Heart right ventricle (tissue), 16 donors: ENCODE measurements around the gene DCN. TPM values are rescaled to one million over a fixed set of nuclear protein-coding genes. Genes with fewer than 3 reads are reported as not detected.

Experiments
- ATAC-seq, 8 donors: fragments of 200-7000 bp; cut with Tn5 transposase; one replicate each; pipeline ENCODE4 v1.9.1; 2020; ENCODE audit warnings: mild to moderate bottlenecking in 8 of 8, moderate library complexity in 8 of 8, moderate number of reproducible peaks in 1 of 8
- DNase-seq, 2 donors: peaks; one replicate each; pipeline ENCODE4 v3.0.0-alpha.2; 2020
- H3K27ac ChIP-seq, 10 donors: fragments of 200-600 bp; sonication (generic) in 2 of 10; one replicate each; pipeline versions ENCODE4 v1.5.0 to v1.8.0; 2020 to 2022; ENCODE audit warnings: mild to moderate bottlenecking in 3 of 10
- H3K27me3 ChIP-seq, 7 donors: fragments of 200-600 bp; one replicate each; pipeline ENCODE4 v1.8.0; 2021 to 2022; ENCODE audit warnings: mild to moderate bottlenecking in 2 of 7
- H3K36me3 ChIP-seq, 9 donors: fragments of 200-600 bp; sonication (generic) in 1 of 9; one replicate each; pipeline versions ENCODE4 v1.5.0 to v1.8.0; 2020 to 2022; ENCODE audit warnings: mild to moderate bottlenecking in 2 of 9
- H3K4me1 ChIP-seq, 9 donors: fragments of 200-600 bp; sonication (generic) in 1 of 9; one replicate each; pipeline versions ENCODE4 v1.5.0 to v1.8.0; 2020 to 2022; ENCODE audit warnings: mild to moderate bottlenecking in 4 of 9
- H3K4me3 ChIP-seq, 10 donors: fragments of 200-600 bp; sonication (generic) in 2 of 10; one replicate each; pipeline versions ENCODE4 v1.5.0 to v1.8.0; 2020 to 2022; ENCODE audit warnings: mild to moderate bottlenecking in 7 of 10, moderate library complexity in 2 of 10
- H3K9me3 ChIP-seq, 11 donors: fragments of 200-600 bp in 10 of 11; sonication (generic) in 2 of 11; one replicate each; pipeline versions ENCODE4 v1.5.0 to v1.8.0; 2013 to 2022; ENCODE audit warnings: mild to moderate bottlenecking in 2 of 11, control low read depth in 1 of 11, moderate library complexity in 1 of 11
- CTCF ChIP-seq, 9 donors: fragments of 200-600 bp; sonication (generic) in 2 of 9; IDR thresholded peaks; one replicate each; pipeline versions ENCODE4 v1.5.0 to v1.8.0; 2021 to 2022; ENCODE audit warnings: antibody characterized with exemption in 9 of 9, mild to moderate bottlenecking in 5 of 9, moderate library complexity in 1 of 9
- WGBS, 2 donors: extraction: QIAGEN DNeasy Blood & Tissue Kit; methylation state at CpG; one replicate each; pipeline ENCODE4 v1.1.7; 2013; ENCODE audit warnings: inconsistent platforms in 1 of 2; 5-methylcytosine and 5-hydroxymethylcytosine counted together
- intact Hi-C, 10 donors: fragments of 100-400 bp; cut with DNase I; formaldehyde crosslinking; loops; one replicate each; pipeline versions ENCODE4 v1.11.1 to v1.14.2; 2022
- polyA plus RNA-seq, 2 donors: library from polyadenylated mRNA; stranded (reverse); fragments of 200-250 nt; gene quantifications; one replicate each; pipeline ENCODE4 v1.2.3, GENCODE V29; 2013
- total RNA-seq, 10 donors: library from RNA; stranded (reverse); fragmentation: NEBNext Ultra II Directional in 3 of 10; extraction: Animal tissue kit (Norgen Biotek cat#: 25700) in 3 of 10; gene quantifications; one replicate each; pipeline versions ENCODE4 v1.2.1 to v1.2.4, GENCODE V29; 2021 to 2023
- donor health status: Arrhythmogenic right ventricular cardiomyopathy.
- donor health status: ischemic (EF 13 %, LVEDD 7.1; RV severe dilation, severe dysfunction).
- donor health status: healthy with polysubstance abuse.
- donor health status: DM: no; HTN: yes; CAD: no.
- donor health status: DM: no; HTN: no; CAD: no.
- donor health status: ischemic (EF 25% LVEDD 6.9; RV normal size, moderate dysfunction).
- donor health status: ischemic (EF 25% LVEDD 5.7; RV mildly dilated, moderate dysfunction).
- donor health status: healthy.
- donor health status: DM: yes; HTN: yes; CAD: no.
- donor health status: Ischemic cardiomyopathy.
- donor health status: ischemic (EF 35%, LVEDD 5.7; RV mildly dilated, moderate dysfunction).
- donor health status: nonischemic (EF 11% LVEDD 7.7; RV severe dilation, severe dysfunction).
- donor health status: DM: yes; HTN: yes; CAD: no.
- donor health status: PGD.
- donor health status: ischemic (EF 29% LVEDD 5.4; RV normal size, mild dysfunction).
- donor health status: nonischemic (EF 23%, LVEDD 6.1; RV moderate dilation, normal function).

DCN gene
- total and polyA plus RNA-seq, 12 donors, result 286 to 1,072 (median 557) TPM

- TF ChIP-seq CTCF (IDR thresholded peaks at IDR 0.05), result no peak
- intact Hi-C loops, result no loop called here
- Histone ChIP-seq H3K27me3 (no peaks in the 10 kb centered on the region), H3K4me3 (no peak overlapping the region), H3K9me3 (peaks cover 0 to 3% (median 0%) of the 10 kb centered on the region in 11 donors), H3K4me1 (no peaks in the 10 kb centered on the region), H3K36me3 (no peaks in the 10 kb centered on the region), H3K27ac (no peak overlapping the region)
- DNase-seq (no peak), ATAC-seq (no peak)
- 91 to 98% methylated on average over 3 of the region's 3 CpGs for WGBS, 2 donors
Observed at GRCh38 chr12:91127751-91128150, 54.9 kb downstream of the DCN start.

GRCh38 chr12:91127306-91127705, 55.3 kb downstream of the DCN start:
- ATAC-seq (no peak), DNase-seq (no peak)
- WGBS, 2 donors, result 76 to 81% methylated on average over 2 of the region's 2 CpGs
- H3K4me3 ChIP-seq, result no peak overlapping the region
- peaks cover 0 to 3% (median 0%) of the 10 kb centered on the region in 11 donors for H3K9me3 ChIP-seq
- no peaks in the 10 kb centered on the region for H3K36me3 ChIP-seq
- H3K27me3 ChIP-seq, result no peaks in the 10 kb centered on the region
- TF ChIP-seq CTCF (IDR thresholded peaks at IDR 0.05), result no peak
- no peaks in the 10 kb centered on the region for H3K4me1 ChIP-seq
- H3K27ac ChIP-seq, result no peak overlapping the region
- intact Hi-C loops, result no loop called here

GRCh38 chr12:91126516-91126915, 56.1 kb downstream of the DCN start:
- no peak for TF ChIP-seq CTCF (IDR thresholded peaks at IDR 0.05)
- no peak for DNase-seq
- H3K36me3 ChIP-seq, result no peaks in the 10 kb centered on the region
- ATAC-seq, result no peak
- WGBS, 2 donors, result 85 to 96% methylated on average over 1 of the region's 1 CpG
- H3K9me3 ChIP-seq, result peaks cover 0 to 3% (median 0%) of the 10 kb centered on the region in 11 donors
- intact Hi-C loops, result no loop called here
- H3K27me3 ChIP-seq, result no peaks in the 10 kb centered on the region
- no peaks in the 10 kb centered on the region for H3K4me1 ChIP-seq
- H3K27ac ChIP-seq, result no peak overlapping the region
- no peak overlapping the region for H3K4me3 ChIP-seq

- DNase-seq (no peak), ATAC-seq (no peak)
- H3K27ac ChIP-seq, result no peak overlapping the region
- no peaks in the 10 kb centered on the region for H3K36me3 ChIP-seq
- no peak overlapping the region for H3K4me3 ChIP-seq
- no peaks in the 10 kb centered on the region for H3K4me1 ChIP-seq
- peaks cover 0 to 3% (median 0%) of the 10 kb centered on the region in 11 donors for H3K9me3 ChIP-seq
- WGBS, 2 donors, result 92 to 93% methylated on average over 5 of the region's 5 CpGs
- TF ChIP-seq CTCF (IDR thresholded peaks at IDR 0.05), result no peak
- intact Hi-C loops, result no loop called here
- H3K27me3 ChIP-seq, result no peaks in the 10 kb centered on the region
Observed at GRCh38 chr12:91123236-91123916, 59.2 kb downstream of the DCN start.
